Measurements from ENCODE around the gene LRRC4C. TPM values are rescaled to one million over a fixed set of nuclear protein-coding genes. Genes with fewer than 3 reads are reported as not detected.

LRRC4C gene
- total RNA-seq, 1 donor from 2014 or later: 1.5 TPM

- no peak for TF ChIP-seq CTCF (IDR thresholded peaks at IDR 0.05; ENCODE audit: insufficient read depth, low read length, poor library complexity, severe bottlenecking)
- DNase-seq (ENCODE audit: low read depth): no peak
- H3K27me3 ChIP-seq (ENCODE audit: control insufficient read depth, insufficient read depth, low read length): no peaks in the 10 kb centered on the region
- no peak overlapping the region for H3K4me3 ChIP-seq (ENCODE audit: low read depth, low read length)
- H3K36me3 ChIP-seq (ENCODE audit: control insufficient read depth, insufficient read depth, low read length): no peaks in the 10 kb centered on the region
Measured at GRCh38 chr11:41281131-41281742, 178.2 kb downstream of the LRRC4C start.

GRCh38 chr11:41274831-41275230, 184.6 kb downstream of the LRRC4C start:
- Histone ChIP-seq H3K27me3 (ENCODE audit: control insufficient read depth, insufficient read depth, low read length) (no peaks in the 10 kb centered on the region), H3K36me3 (ENCODE audit: control insufficient read depth, insufficient read depth, low read length) (no peaks in the 10 kb centered on the region), H3K4me3 (ENCODE audit: low read depth, low read length) (no peak overlapping the region)
- DNase-seq (ENCODE audit: low read depth): no peak
- no peak for TF ChIP-seq CTCF (IDR thresholded peaks at IDR 0.05; ENCODE audit: insufficient read depth, low read length, poor library complexity, severe bottlenecking)

GRCh38 chr11:41273908-41274307, 185.5 kb downstream of the LRRC4C start:
- Histone ChIP-seq H3K4me3 (ENCODE audit: low read depth, low read length) (no peak overlapping the region), H3K27me3 (ENCODE audit: control insufficient read depth, insufficient read depth, low read length) (no peaks in the 10 kb centered on the region), H3K36me3 (ENCODE audit: control insufficient read depth, insufficient read depth, low read length) (no peaks in the 10 kb centered on the region)
- DNase-seq (ENCODE audit: low read depth): no peak
- no peak for TF ChIP-seq CTCF (IDR thresholded peaks at IDR 0.05; ENCODE audit: insufficient read depth, low read length, poor library complexity, severe bottlenecking)

- TF ChIP-seq CTCF (IDR thresholded peaks at IDR 0.05; ENCODE audit: insufficient read depth, low read length, poor library complexity, severe bottlenecking): no peak
- Histone ChIP-seq H3K4me3 (ENCODE audit: low read depth, low read length) (no peak overlapping the region), H3K36me3 (ENCODE audit: control insufficient read depth, insufficient read depth, low read length) (no peaks in the 10 kb centered on the region), H3K27me3 (ENCODE audit: control insufficient read depth, insufficient read depth, low read length) (no peaks in the 10 kb centered on the region)
- DNase-seq (ENCODE audit: low read depth): no peak
Measured at GRCh38 chr11:41267451-41267850, 192.0 kb downstream of the LRRC4C start.

- no peak for DNase-seq (ENCODE audit: low read depth)
- no peak overlapping the region for H3K4me3 ChIP-seq (ENCODE audit: low read depth, low read length)
- no peaks in the 10 kb centered on the region for H3K27me3 ChIP-seq (ENCODE audit: control insufficient read depth, insufficient read depth, low read length)
- H3K36me3 ChIP-seq (ENCODE audit: control insufficient read depth, insufficient read depth, low read length): no peaks in the 10 kb centered on the region
- TF ChIP-seq CTCF (IDR thresholded peaks at IDR 0.05; ENCODE audit: insufficient read depth, low read length, poor library complexity, severe bottlenecking): no peak
Measured at GRCh38 chr11:41256041-41256440, 203.4 kb downstream of the LRRC4C start.

- no peak overlapping the region for H3K4me3 ChIP-seq (ENCODE audit: low read depth, low read length)
- no peak for TF ChIP-seq CTCF (IDR thresholded peaks at IDR 0.05; ENCODE audit: insufficient read depth, low read length, poor library complexity, severe bottlenecking)
- DNase-seq (ENCODE audit: low read depth): no peak
- H3K36me3 ChIP-seq (ENCODE audit: control insufficient read depth, insufficient read depth, low read length): no peaks in the 10 kb centered on the region
- H3K27me3 ChIP-seq (ENCODE audit: control insufficient read depth, insufficient read depth, low read length): no peaks in the 10 kb centered on the region
Measured at GRCh38 chr11:41254966-41255365, 204.5 kb downstream of the LRRC4C start.

Measured in kidney epithelial cell (primary cell).